GM12878 (cell line): ENCODE results near the gene MTMR3. TPM values are rescaled to one million over a fixed set of nuclear protein-coding genes. Genes with fewer than 3 reads are reported as not detected.

Experiments used
- ATAC-seq: fragments of 200-7000 bp; cut with Tn5 transposase; 3 replicates; pipeline ENCODE4 v1.9.1; 2020; ENCODE audit warnings: mild to moderate bottlenecking, moderate library complexity
- BruUV-seq: library from RNA; stranded (reverse); fragments of 400-500 nt; replicated peaks from 2 replicates; lab custom pipeline; 2021; lab: Mats Ljungman, UMichigan
- CTCF ChIA-PET: fragments of 300-600 bp; sonication (Branson Sonifier 250); formaldehyde crosslinking; extraction: SDS; loops from one replicate; lab custom pipeline; 2021; ENCODE audit warnings: inconsistent platforms; lab: Yijun Ruan, JAX
- POLR2A ChIA-PET: fragments of 350-600 bp; formaldehyde crosslinking; extraction: SDS; loops from one replicate; lab custom pipeline; 2021; ENCODE audit warnings: inconsistent platforms; lab: Charles Lee
- RAD21 ChIA-PET: fragments of 300-600 bp; sonication (Branson Sonifier 250); formaldehyde crosslinking; loops from one replicate; lab custom pipeline; 2023; ENCODE audit warnings: antibody characterized with exemption; ENCODE audit not compliant: unreplicated experiment; lab: Charles Lee
- SMC1A ChIA-PET: fragments of 300-600 bp; sonication (Branson Sonifier 250); formaldehyde crosslinking; loops from one replicate; lab custom pipeline; 2023; ENCODE audit not compliant: unreplicated experiment, uncharacterized antibody; lab: Charles Lee
- DNase-seq: peaks from one replicate; pipeline ENCODE4 v3.0.0-alpha.2; 2011; ENCODE audit warnings: low read depth, low spot score
- FAIRE-seq: peaks from 3 replicates; lab custom pipeline; 2011; peaks lifted over from hg19 to GRCh38; lab: Jason Lieb, UNC
- H2AFZ ChIP-seq: 2 replicates; pipeline ENCODE4 v1.6.0; 2011; ENCODE audit warnings: low read depth, low read length, control low read depth; ENCODE audit not compliant: control insufficient read depth
- H3K27ac ChIP-seq: 2 replicates; pipeline ENCODE4 v1.5.1; 2011; ENCODE audit warnings: control low read depth; ENCODE audit not compliant: control insufficient read depth, insufficient read depth
- H3K27me3 ChIP-seq, 2 experiments: replicated peaks in 1 of 2; 2 replicates each; pipeline versions ENCODE4 v1.6.0 to v1.6.1; 2011; ENCODE audit warnings: low read length in 1 of 2; ENCODE audit not compliant: control insufficient read depth in 2 of 2, insufficient read depth in 2 of 2
- H3K36me3 ChIP-seq, 2 experiments: 2 replicates each; pipeline ENCODE4 v1.5.1; 2011; ENCODE audit warnings: low read length in 1 of 2; ENCODE audit not compliant: control insufficient read depth in 2 of 2, insufficient read depth in 2 of 2
- H3K4me1 ChIP-seq: 2 replicates; pipeline ENCODE4 v1.6.1; 2011; ENCODE audit warnings: mild to moderate bottlenecking, low read length, moderate library complexity, mixed read lengths; ENCODE audit not compliant: control insufficient read depth, insufficient read depth
- H3K4me2 ChIP-seq: 2 replicates; pipeline ENCODE4 v1.6.0; 2011; ENCODE audit warnings: control low read depth; ENCODE audit not compliant: control insufficient read depth, insufficient read depth
- H3K4me3 ChIP-seq: fragments of 200-600 bp; sonication (generic); 2 replicates; pipeline ENCODE4 v1.5.1; 2016
- H3K79me2 ChIP-seq: 2 replicates; pipeline ENCODE4 v1.6.0; 2011; ENCODE audit warnings: low read length; ENCODE audit not compliant: control insufficient read depth, insufficient read depth
- H3K9ac ChIP-seq: 2 replicates; pipeline ENCODE4 v1.8.0; 2011; ENCODE audit warnings: low read length, control low read depth, mixed read lengths; ENCODE audit not compliant: control insufficient read depth, insufficient read depth
- H3K9me3 ChIP-seq: replicated peaks from 3 replicates; pipeline ENCODE4 v1.5.1; 2011; ENCODE audit warnings: mild to moderate bottlenecking, low read length; ENCODE audit not compliant: control insufficient read depth, insufficient read depth
- H4K20me1 ChIP-seq: 2 replicates; pipeline ENCODE4 v1.6.0; 2011; ENCODE audit not compliant: control insufficient read depth, insufficient read depth
- BMI1 ChIP-seq: fragments of 450-650 bp; IDR thresholded peaks from 2 replicates; pipeline ENCODE4 v1.6.1; 2016; ENCODE audit warnings: mild to moderate bottlenecking, moderate library complexity, borderline replicate concordance
- BRCA1 ChIP-seq: IDR thresholded peaks from 2 replicates; pipeline ENCODE4 v1.6.1; 2011; ENCODE audit warnings: low read depth, low read length, improper control_type of control experiment
- CREM ChIP-seq: IDR thresholded peaks from 2 replicates; pipeline ENCODE4 v1.6.1; 2014; ENCODE audit warnings: antibody characterized with exemption, low read depth
- EGR1 ChIP-seq, 2 experiments: IDR thresholded peaks; 1 replicate in 1 of 2; 2 replicates in 1 of 2; pipeline ENCODE4 v1.6.1; 2011 to 2012; ENCODE audit warnings: low read depth in 2 of 2, low read length in 2 of 2, borderline replicate concordance in 1 of 2, mild to moderate bottlenecking in 1 of 2, moderate library complexity in 1 of 2
- EZH2 ChIP-seq: IDR thresholded peaks from 2 replicates; pipeline ENCODE4 v1.6.1; 2012; ENCODE audit warnings: low read depth, mild to moderate bottlenecking, control low read depth, inconsistent platforms, low read length, borderline replicate concordance; ENCODE audit not compliant: control insufficient read depth
- FOXM1 ChIP-seq: IDR thresholded peaks from 2 replicates; pipeline ENCODE4 v1.6.1; 2012; ENCODE audit warnings: low read depth, mild to moderate bottlenecking, inconsistent platforms, low read length, moderate library complexity
- JUND ChIP-seq: IDR thresholded peaks from 2 replicates; pipeline ENCODE4 v1.6.1; 2012; ENCODE audit warnings: low read depth, mild to moderate bottlenecking, low read length, improper control_type of control experiment, moderate library complexity
- MXI1 ChIP-seq: fragments of 150-350 bp; IDR thresholded peaks from 2 replicates; pipeline ENCODE4 v1.6.1; 2011; ENCODE audit warnings: low read depth, mild to moderate bottlenecking, inconsistent platforms, low read length, improper control_type of control experiment
- MYC ChIP-seq: IDR thresholded peaks from 2 replicates; pipeline ENCODE4 v1.6.1; 2011; ENCODE audit warnings: mild to moderate bottlenecking, low read length, moderate library complexity, inconsistent platforms; ENCODE audit not compliant: insufficient read depth, insufficient replicate concordance, insufficient read length, severe bottlenecking
- NFIC ChIP-seq: IDR thresholded peaks from 2 replicates; pipeline ENCODE4 v1.6.1; 2012; ENCODE audit warnings: low read depth, mild to moderate bottlenecking, inconsistent platforms, low read length, moderate library complexity
- NR2C2 ChIP-seq: IDR thresholded peaks from 2 replicates; pipeline ENCODE4 v1.6.1; 2011; ENCODE audit warnings: borderline replicate concordance, low read depth; ENCODE audit not compliant: control insufficient read depth, insufficient read length
- RFX5 ChIP-seq: IDR thresholded peaks from 2 replicates; pipeline ENCODE4 v1.6.1; 2011; ENCODE audit warnings: low read depth, low read length, improper control_type of control experiment
- SIN3A ChIP-seq: IDR thresholded peaks from 2 replicates; pipeline ENCODE4 v1.6.1; 2012; ENCODE audit warnings: low read depth, low read length, improper control_type of control experiment
- SMAD5 ChIP-seq: IDR thresholded peaks from 2 replicates; pipeline ENCODE4 v1.6.1; 2016; ENCODE audit warnings: antibody characterized with exemption, low read depth
- ZNF207 ChIP-seq: fragments of 450-650 bp; IDR thresholded peaks from 2 replicates; pipeline ENCODE4 v1.6.1; 2014; ENCODE audit warnings: antibody characterized with exemption, mild to moderate bottlenecking, borderline replicate concordance
- ZNF384 ChIP-seq: IDR thresholded peaks from 2 replicates; pipeline ENCODE4 v1.6.1; 2012; ENCODE audit warnings: low read depth, mild to moderate bottlenecking, low read length, improper control_type of control experiment, borderline replicate concordance
- ZZZ3 ChIP-seq: IDR thresholded peaks from 2 replicates; pipeline ENCODE4 v1.6.1; 2011; ENCODE audit warnings: low read depth; ENCODE audit not compliant: control insufficient read depth, insufficient read length
- WGBS: methylation state at CpG from one replicate; pipeline ENCODE4 v1.1.6; 2016; ENCODE audit warnings: low lambda C conversion rate; ENCODE audit not compliant: insufficient replicate concordance, insufficient coverage; ENCODE audit errors: missing lambda C conversion rate; 5-methylcytosine and 5-hydroxymethylcytosine counted together
- in situ Hi-C: fragments of 300-500 bp; cut with MboI; formaldehyde crosslinking; loops from 9 replicates; pipeline ENCODE4 v1.14.3; 2018; ENCODE audit warnings: mixed read lengths
- intact Hi-C: fragments of 100-400 bp; cut with micrococcal nuclease; formaldehyde crosslinking; loops from one replicate; pipeline ENCODE4 v1.14.2; 2022; ENCODE audit not compliant: unreplicated experiment
- polyA plus RNA-seq, 11 experiments: library from polyadenylated mRNA; depleted of rRNA in 4 of 11; unstranded in 6 of 11; stranded (reverse) in 5 of 11; fragments of >200 nt; fragmentation: Nextera tagmentation in 4 of 11; fragmentation: Illumina TruSeq in 1 of 11; extraction: Ambion mirVana in 4 of 11; extraction: Trizol in 1 of 11; gene quantifications; 1 replicate in 1 of 11; 2 replicates in 10 of 11; pipeline versions ENCODE4 v1.2.1 to v1.2.3, GENCODE V29; 2011 to 2016; ENCODE audit warnings: inconsistent platforms in 2 of 11, missing spikeins in 2 of 11, low read depth in 1 of 11
- total RNA-seq, 4 experiments: library from RNA; depleted of rRNA in 3 of 4; stranded (reverse); fragments of >200 nt in 3 of 4; fragmentation: Illumina TruSeq in 1 of 4; extraction: Trizol in 1 of 4; gene quantifications; 2 replicates each; pipeline versions ENCODE4 v1.2.1 to v1.2.3, GENCODE V29; 2013 to 2021
- TF ChIP-seq, protein P1 (sequence below): fragments of 450-650 bp; IDR thresholded peaks from 2 replicates; pipeline ENCODE4 v1.6.1; 2017; ENCODE audit warnings: mild to moderate bottlenecking
- TF ChIP-seq, protein P2 (sequence below): fragments of 450-650 bp; conservative IDR thresholded peaks from 2 replicates; pipeline ENCODE4 v1.6.1; 2017; ENCODE audit warnings: mild to moderate bottlenecking, moderate library complexity
- TF ChIP-seq, protein P3 (sequence below): fragments of 450-650 bp; IDR thresholded peaks from 2 replicates; pipeline ENCODE4 v1.6.1; 2017; ENCODE audit warnings: borderline replicate concordance

The MTMR3 gene
- total and polyA plus RNA-seq, 10 of the 15 experiments (the other 5 are each of a cell fraction or from before 2014, with no cell fraction given), result 1.4 to 23.7 (median 10.6) TPM

DNA sequence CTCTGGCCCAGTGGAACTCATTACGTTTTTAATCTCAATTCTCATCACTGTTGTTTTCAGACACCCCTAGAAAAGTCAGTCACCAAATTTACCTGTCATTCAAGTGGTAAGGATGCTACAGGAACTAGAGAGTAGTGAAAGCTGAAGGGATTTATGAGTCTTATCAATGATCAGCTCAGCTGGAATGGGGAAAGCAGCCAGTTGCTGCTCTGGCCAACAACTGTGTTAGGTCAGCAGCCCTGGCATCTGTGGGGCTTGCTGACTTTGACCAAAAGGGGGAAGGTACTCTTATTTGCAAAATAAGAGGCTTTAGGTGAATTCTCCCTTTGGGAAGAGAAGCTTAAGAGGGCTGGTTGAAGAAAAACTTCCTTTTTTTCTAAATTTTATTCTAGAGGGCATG lies 121.1 kb downstream of the MTMR3 start:
- BruUV-seq, result no TSS peak

More for the DNA sequence above, 121.1 kb downstream of the MTMR3 start:
- 73% methylated on average over 1 of the region's 1 CpG for WGBS
- Histone ChIP-seq H3K79me2 (no peaks in the 10 kb centered on the region), H3K36me3 (peaks cover 3 to 5% of the 10 kb centered on the region in 2 experiments; a peak in 3 of 4 replicates), H3K9ac (no peak overlapping the region), H3K9me3 (no peaks in the 10 kb centered on the region), H4K20me1 (no peaks in the 10 kb centered on the region), H2AFZ (no peak overlapping the region), H3K27ac (no peak overlapping the region), H3K27me3 (no peaks in the 10 kb centered on the region), H3K4me3 (no peak overlapping the region), H3K4me2 (no peak overlapping the region), H3K4me1 (no peaks in the 10 kb centered on the region)
- CTCF ChIA-PET, result interaction anchor here (0.6 to 6.5 kb wide), 30 partner anchors 16 to 414 kb away, joined by 3 to 51 read pairs (median 5); partner anchors contain the start of genes UQCR10 and ZMAT5
- DNase-seq (no peak), FAIRE-seq (no peak), ATAC-seq (no peak)
- in situ Hi-C loops (loop anchor here (5.0 kb wide), 1 partner anchor 367 kb away; no protein-coding TSS in a partner anchor), intact Hi-C loops (loop anchor here (2.0 kb wide), 2 partner anchors 85 to 313 kb away; no protein-coding TSS in a partner anchor)
- POLR2A ChIA-PET, result interaction anchor here (0.6 to 0.7 kb wide), 2 partner anchors 121 to 469 kb away, joined by 3 to 5 read pairs; partner anchors contain the start of gene MTMR3
- SMC1A ChIA-PET, result interaction anchor here (0.8 to 5.3 kb wide), 16 partner anchors 8 to 379 kb away, joined by 3 to 39 read pairs (median 5); no protein-coding TSS in a partner anchor
- RAD21 ChIA-PET, result interaction anchor here (1.4 to 3.6 kb wide), 8 partner anchors 82 to 368 kb away, joined by 3 to 23 read pairs (median 14); partner anchors contain the start of gene ZMAT5
- TF ChIP-seq MXI1 (no peak), CREM (no peak), ZNF384 (no peak), NR2C2 (no peak), SIN3A (no peak), ZNF207 (no peak), MYC (no peak), EZH2 (no peak), SMAD5 (no peak), ZZZ3 (no peak), FOXM1 (no peak), EGR1 (IDR thresholded peaks at IDR 0.05; ENCODE audit: borderline replicate concordance in 1 of 2, low read depth in 2 of 2, low read length in 2 of 2) (no peak), BMI1 (no peak), BRCA1 (no peak), NFIC (no peak), RFX5 (no peak), JUND (no peak)
- TF ChIP-seq, protein P1, sequence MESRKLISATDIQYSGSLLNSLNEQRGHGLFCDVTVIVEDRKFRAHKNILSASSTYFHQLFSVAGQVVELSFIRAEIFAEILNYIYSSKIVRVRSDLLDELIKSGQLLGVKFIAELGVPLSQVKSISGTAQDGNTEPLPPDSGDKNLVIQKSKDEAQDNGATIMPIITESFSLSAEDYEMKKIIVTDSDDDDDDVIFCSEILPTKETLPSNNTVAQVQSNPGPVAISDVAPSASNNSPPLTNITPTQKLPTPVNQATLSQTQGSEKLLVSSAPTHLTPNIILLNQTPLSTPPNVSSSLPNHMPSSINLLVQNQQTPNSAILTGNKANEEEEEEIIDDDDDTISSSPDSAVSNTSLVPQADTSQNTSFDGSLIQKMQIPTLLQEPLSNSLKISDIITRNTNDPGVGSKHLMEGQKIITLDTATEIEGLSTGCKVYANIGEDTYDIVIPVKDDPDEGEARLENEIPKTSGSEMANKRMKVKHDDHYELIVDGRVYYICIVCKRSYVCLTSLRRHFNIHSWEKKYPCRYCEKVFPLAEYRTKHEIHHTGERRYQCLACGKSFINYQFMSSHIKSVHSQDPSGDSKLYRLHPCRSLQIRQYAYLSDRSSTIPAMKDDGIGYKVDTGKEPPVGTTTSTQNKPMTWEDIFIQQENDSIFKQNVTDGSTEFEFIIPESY, result no peak
- TF ChIP-seq, protein P2, sequence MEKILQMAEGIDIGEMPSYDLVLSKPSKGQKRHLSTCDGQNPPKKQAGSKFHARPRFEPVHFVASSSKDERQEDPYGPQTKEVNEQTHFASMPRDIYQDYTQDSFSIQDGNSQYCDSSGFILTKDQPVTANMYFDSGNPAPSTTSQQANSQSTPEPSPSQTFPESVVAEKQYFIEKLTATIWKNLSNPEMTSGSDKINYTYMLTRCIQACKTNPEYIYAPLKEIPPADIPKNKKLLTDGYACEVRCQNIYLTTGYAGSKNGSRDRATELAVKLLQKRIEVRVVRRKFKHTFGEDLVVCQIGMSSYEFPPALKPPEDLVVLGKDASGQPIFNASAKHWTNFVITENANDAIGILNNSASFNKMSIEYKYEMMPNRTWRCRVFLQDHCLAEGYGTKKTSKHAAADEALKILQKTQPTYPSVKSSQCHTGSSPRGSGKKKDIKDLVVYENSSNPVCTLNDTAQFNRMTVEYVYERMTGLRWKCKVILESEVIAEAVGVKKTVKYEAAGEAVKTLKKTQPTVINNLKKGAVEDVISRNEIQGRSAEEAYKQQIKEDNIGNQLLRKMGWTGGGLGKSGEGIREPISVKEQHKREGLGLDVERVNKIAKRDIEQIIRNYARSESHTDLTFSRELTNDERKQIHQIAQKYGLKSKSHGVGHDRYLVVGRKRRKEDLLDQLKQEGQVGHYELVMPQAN, result no peak
- TF ChIP-seq, protein P3, sequence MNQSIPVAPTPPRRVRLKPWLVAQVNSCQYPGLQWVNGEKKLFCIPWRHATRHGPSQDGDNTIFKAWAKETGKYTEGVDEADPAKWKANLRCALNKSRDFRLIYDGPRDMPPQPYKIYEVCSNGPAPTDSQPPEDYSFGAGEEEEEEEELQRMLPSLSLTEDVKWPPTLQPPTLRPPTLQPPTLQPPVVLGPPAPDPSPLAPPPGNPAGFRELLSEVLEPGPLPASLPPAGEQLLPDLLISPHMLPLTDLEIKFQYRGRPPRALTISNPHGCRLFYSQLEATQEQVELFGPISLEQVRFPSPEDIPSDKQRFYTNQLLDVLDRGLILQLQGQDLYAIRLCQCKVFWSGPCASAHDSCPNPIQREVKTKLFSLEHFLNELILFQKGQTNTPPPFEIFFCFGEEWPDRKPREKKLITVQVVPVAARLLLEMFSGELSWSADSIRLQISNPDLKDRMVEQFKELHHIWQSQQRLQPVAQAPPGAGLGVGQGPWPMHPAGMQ, result no peak
